ENCODE data around the gene CWC22.

Gene CWC22

DNA sequence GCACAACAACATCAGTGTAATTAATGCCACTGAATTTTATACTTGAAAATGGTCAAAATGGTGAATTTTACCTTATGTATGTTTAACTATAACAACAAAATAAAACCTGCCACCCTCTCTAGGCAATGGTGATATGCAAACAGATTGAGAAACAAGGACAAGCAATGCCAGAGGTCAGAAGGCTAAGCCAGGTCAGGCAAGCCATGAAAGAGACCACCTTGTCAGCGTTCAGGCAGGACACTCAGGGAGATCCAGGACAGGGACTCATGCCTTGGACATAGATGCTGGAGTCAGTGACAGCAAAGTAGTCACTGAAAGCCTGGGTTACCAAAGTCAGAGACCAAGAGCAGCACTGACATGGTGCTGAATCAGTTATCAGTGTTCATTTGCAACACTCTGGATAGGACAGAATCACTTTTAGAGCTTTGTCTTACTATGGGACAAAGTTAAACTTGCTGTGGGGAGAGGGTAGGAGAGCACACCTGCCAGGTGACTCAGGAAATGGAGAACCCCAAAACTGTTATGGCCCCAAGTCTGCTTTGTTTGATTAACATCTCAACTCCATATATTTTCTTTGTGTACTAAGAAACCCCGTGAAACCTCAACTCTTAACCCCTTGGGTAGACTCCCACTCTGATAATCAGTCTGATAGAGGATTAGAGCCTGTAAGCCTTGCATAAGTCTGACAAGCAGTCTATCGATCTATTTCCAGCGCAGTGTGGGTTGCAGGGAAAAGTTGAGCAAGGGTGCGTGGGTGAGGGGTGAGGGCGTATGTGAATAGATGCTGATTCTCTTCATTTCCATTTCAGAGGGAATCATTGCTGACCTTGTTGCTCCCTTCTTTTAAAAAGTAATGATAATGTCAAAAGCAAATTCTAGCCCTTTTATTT is 97.0 kb downstream of the CWC22 start:
- no peak for DNase-seq (ENCODE audit: low read depth in 1 of 2, low spot score in 1 of 2)
- peaks cover 2% of the 10 kb centered on the region for H3K27me3 ChIP-seq (ENCODE audit: insufficient read depth, poor library complexity, severe bottlenecking)
- no peak overlapping the region for H3K4me3 ChIP-seq (replicated peaks; ENCODE audit: insufficient read depth, low read length)
- no peak overlapping the region for H3K27ac ChIP-seq (replicated peaks)
- TF ChIP-seq POLR2AphosphoS5 (IDR thresholded peaks at IDR 0.05; ENCODE audit: low read depth) (no peak), GABPA (IDR thresholded peaks at IDR 0.05; ENCODE audit: low read depth) (no peak), SPI1 (IDR thresholded peaks at IDR 0.05; ENCODE audit: borderline replicate concordance, low read depth) (no peak)
- TF ChIP-seq, protein P1, sequence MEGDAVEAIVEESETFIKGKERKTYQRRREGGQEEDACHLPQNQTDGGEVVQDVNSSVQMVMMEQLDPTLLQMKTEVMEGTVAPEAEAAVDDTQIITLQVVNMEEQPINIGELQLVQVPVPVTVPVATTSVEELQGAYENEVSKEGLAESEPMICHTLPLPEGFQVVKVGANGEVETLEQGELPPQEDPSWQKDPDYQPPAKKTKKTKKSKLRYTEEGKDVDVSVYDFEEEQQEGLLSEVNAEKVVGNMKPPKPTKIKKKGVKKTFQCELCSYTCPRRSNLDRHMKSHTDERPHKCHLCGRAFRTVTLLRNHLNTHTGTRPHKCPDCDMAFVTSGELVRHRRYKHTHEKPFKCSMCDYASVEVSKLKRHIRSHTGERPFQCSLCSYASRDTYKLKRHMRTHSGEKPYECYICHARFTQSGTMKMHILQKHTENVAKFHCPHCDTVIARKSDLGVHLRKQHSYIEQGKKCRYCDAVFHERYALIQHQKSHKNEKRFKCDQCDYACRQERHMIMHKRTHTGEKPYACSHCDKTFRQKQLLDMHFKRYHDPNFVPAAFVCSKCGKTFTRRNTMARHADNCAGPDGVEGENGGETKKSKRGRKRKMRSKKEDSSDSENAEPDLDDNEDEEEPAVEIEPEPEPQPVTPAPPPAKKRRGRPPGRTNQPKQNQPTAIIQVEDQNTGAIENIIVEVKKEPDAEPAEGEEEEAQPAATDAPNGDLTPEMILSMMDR (IDR thresholded peaks at IDR 0.05; ENCODE audit: insufficient read depth, low read length) = no peak
- TF ChIP-seq, protein P2, sequence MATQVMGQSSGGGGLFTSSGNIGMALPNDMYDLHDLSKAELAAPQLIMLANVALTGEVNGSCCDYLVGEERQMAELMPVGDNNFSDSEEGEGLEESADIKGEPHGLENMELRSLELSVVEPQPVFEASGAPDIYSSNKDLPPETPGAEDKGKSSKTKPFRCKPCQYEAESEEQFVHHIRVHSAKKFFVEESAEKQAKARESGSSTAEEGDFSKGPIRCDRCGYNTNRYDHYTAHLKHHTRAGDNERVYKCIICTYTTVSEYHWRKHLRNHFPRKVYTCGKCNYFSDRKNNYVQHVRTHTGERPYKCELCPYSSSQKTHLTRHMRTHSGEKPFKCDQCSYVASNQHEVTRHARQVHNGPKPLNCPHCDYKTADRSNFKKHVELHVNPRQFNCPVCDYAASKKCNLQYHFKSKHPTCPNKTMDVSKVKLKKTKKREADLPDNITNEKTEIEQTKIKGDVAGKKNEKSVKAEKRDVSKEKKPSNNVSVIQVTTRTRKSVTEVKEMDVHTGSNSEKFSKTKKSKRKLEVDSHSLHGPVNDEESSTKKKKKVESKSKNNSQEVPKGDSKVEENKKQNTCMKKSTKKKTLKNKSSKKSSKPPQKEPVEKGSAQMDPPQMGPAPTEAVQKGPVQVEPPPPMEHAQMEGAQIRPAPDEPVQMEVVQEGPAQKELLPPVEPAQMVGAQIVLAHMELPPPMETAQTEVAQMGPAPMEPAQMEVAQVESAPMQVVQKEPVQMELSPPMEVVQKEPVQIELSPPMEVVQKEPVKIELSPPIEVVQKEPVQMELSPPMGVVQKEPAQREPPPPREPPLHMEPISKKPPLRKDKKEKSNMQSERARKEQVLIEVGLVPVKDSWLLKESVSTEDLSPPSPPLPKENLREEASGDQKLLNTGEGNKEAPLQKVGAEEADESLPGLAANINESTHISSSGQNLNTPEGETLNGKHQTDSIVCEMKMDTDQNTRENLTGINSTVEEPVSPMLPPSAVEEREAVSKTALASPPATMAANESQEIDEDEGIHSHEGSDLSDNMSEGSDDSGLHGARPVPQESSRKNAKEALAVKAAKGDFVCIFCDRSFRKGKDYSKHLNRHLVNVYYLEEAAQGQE (IDR thresholded peaks at IDR 0.05; ENCODE audit: insufficient replicate concordance, low read depth) = no peak

DNA sequence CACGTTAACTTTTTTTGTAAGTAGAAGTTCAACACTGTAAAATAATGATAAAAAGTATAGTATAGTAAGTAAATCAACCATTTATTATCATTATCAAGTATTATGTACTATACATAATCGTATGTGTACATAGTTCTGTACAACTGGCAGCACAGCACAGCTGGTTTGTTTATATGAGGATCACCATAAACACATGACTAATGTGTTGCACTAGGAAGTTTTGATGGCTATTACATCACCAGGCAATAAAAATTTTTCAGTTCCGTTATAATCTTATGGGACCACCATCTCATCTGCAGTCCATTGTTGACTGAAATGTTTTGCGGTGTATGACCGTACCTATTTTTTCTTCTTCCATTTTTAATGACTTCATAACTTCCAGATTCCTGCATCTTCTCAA is 106.4 kb downstream of the CWC22 start:
- DNase-seq (ENCODE audit: low read depth in 1 of 2, low spot score in 1 of 2) = no peak
- TF ChIP-seq SPI1 (IDR thresholded peaks at IDR 0.05; ENCODE audit: borderline replicate concordance, low read depth) (no peak), POLR2AphosphoS5 (IDR thresholded peaks at IDR 0.05; ENCODE audit: low read depth) (no peak), GABPA (IDR thresholded peaks at IDR 0.05; ENCODE audit: low read depth) (no peak)
- TF ChIP-seq, protein P2 (IDR thresholded peaks at IDR 0.05; ENCODE audit: insufficient replicate concordance, low read depth) = no peak
- TF ChIP-seq, protein P1 (IDR thresholded peaks at IDR 0.05; ENCODE audit: insufficient read depth, low read length) = no peak
- no peak overlapping the region for H3K4me3 ChIP-seq (replicated peaks; ENCODE audit: insufficient read depth, low read length)
- H3K27ac ChIP-seq (replicated peaks) = no peak overlapping the region
- H3K27me3 ChIP-seq (ENCODE audit: insufficient read depth, poor library complexity, severe bottlenecking) = no peaks in the 10 kb centered on the region

DNA sequence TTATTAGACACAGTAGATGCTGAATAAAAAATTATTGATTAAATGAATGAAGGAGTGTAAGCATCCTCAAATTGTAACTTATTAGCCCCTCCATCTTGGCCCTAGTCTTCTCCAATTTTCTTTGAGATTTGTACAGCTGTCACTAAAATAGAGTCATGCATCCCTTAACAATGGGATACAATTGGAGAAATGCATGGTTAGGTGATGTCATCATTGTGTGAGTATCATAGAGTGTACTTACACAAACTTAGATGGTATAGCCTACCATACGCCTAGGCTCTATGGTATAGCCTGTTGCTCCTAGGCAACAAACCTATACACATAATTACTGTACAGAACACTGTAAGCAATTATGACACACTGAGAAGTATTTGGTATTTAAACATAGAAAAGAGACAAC is 107.4 kb downstream of the CWC22 start:
- H3K27me3 ChIP-seq (ENCODE audit: insufficient read depth, poor library complexity, severe bottlenecking) = no peaks in the 10 kb centered on the region
- DNase-seq (ENCODE audit: low read depth in 1 of 2, low spot score in 1 of 2) = no peak
- H3K4me3 ChIP-seq (replicated peaks; ENCODE audit: insufficient read depth, low read length) = no peak overlapping the region
- no peak overlapping the region for H3K27ac ChIP-seq (replicated peaks)
- TF ChIP-seq POLR2AphosphoS5 (IDR thresholded peaks at IDR 0.05; ENCODE audit: low read depth) (no peak), GABPA (IDR thresholded peaks at IDR 0.05; ENCODE audit: low read depth) (no peak), SPI1 (IDR thresholded peaks at IDR 0.05; ENCODE audit: borderline replicate concordance, low read depth) (no peak)
- TF ChIP-seq, protein P1 (IDR thresholded peaks at IDR 0.05; ENCODE audit: insufficient read depth, low read length) = no peak
- TF ChIP-seq, protein P2 (IDR thresholded peaks at IDR 0.05; ENCODE audit: insufficient replicate concordance, low read depth) = no peak
